ENCODE measurements around the gene HES6.

Gene HES6

GRCh38 chr2:238220892-238221521 lies 18.8 kb downstream of the HES6 start:
- TF ChIP-seq CTCF (IDR thresholded peaks at IDR 0.05; ENCODE audit: low read depth, low read length): no peak
- no peak for DNase-seq (ENCODE audit: extremely low read depth, low read depth)

GRCh38 chr2:238220274-238220891 lies 19.5 kb downstream of the HES6 start:
- no peak for TF ChIP-seq CTCF (IDR thresholded peaks at IDR 0.05; ENCODE audit: low read depth, low read length)
- no peak for DNase-seq (ENCODE audit: extremely low read depth, low read depth)

GRCh38 chr2:238216651-238217184 lies 23.1 kb downstream of the HES6 start:
- DNase-seq (ENCODE audit: extremely low read depth, low read depth): no peak
- TF ChIP-seq CTCF (IDR thresholded peaks at IDR 0.05; ENCODE audit: low read depth, low read length): no peak

GRCh38 chr2:238207006-238207405 lies 32.8 kb downstream of the HES6 start:
- no peak for DNase-seq (ENCODE audit: extremely low read depth, low read depth)
- no peak for TF ChIP-seq CTCF (IDR thresholded peaks at IDR 0.05; ENCODE audit: low read depth, low read length)

- no peak for DNase-seq (ENCODE audit: extremely low read depth, low read depth)
Observed at GRCh38 chr2:238203973-238204683, 35.7 kb downstream of the HES6 start.

GRCh38 chr2:238203094-238203972 lies 36.5 kb downstream of the HES6 start, which contains the start of gene ILKAP:
ILKAP (minus strand) TSS chr2:238203695; CDS start chr2:238203553, 142 bp downstream.
- no peak for TF ChIP-seq CTCF (IDR thresholded peaks at IDR 0.05; ENCODE audit: low read depth, low read length)
- peak; percentile 49 for DNase-seq (ENCODE audit: extremely low read depth, low read depth)

More at GRCh38 chr2:238203973-238204683, 35.7 kb downstream of the HES6 start:
- no peak for TF ChIP-seq CTCF (IDR thresholded peaks at IDR 0.05; ENCODE audit: low read depth, low read length)
